ENCODE data around the gene PLA2G2C.

- TF ChIP-seq POLR2A (IDR thresholded peaks at IDR 0.05) (no peak), CTCF (IDR thresholded peaks at IDR 0.05 in 4 of 5, conservative IDR thresholded peaks at IDR 0.05 in 1 of 5) (no peak)
Measured at GRCh38 chr1:20114021-20114648, 72.2 kb downstream of the PLA2G2C start.

All from gastrocnemius medialis (tissue), 4 donors.